ENCODE data around the gene FBN3.

GRCh38 chr19:8095354-8095886 lies 54.0 kb downstream of the FBN3 start:
- TF ChIP-seq, protein P1, sequence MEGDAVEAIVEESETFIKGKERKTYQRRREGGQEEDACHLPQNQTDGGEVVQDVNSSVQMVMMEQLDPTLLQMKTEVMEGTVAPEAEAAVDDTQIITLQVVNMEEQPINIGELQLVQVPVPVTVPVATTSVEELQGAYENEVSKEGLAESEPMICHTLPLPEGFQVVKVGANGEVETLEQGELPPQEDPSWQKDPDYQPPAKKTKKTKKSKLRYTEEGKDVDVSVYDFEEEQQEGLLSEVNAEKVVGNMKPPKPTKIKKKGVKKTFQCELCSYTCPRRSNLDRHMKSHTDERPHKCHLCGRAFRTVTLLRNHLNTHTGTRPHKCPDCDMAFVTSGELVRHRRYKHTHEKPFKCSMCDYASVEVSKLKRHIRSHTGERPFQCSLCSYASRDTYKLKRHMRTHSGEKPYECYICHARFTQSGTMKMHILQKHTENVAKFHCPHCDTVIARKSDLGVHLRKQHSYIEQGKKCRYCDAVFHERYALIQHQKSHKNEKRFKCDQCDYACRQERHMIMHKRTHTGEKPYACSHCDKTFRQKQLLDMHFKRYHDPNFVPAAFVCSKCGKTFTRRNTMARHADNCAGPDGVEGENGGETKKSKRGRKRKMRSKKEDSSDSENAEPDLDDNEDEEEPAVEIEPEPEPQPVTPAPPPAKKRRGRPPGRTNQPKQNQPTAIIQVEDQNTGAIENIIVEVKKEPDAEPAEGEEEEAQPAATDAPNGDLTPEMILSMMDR (IDR thresholded peaks at IDR 0.05) = no peak
- no peak for TF ChIP-seq POLR2AphosphoS5 (IDR thresholded peaks at IDR 0.05)
- TF ChIP-seq POLR2A (IDR thresholded peaks at IDR 0.05) = no peak
